Right lobe of liver (tissue), 6 donors: ENCODE results near the gene ONECUT1. TPM values are rescaled to one million over a fixed set of nuclear protein-coding genes. Genes with fewer than 3 reads are reported as not detected.

Experiments used
- ATAC-seq, 4 donors: fragments of 200-7000 bp; cut with Tn5 transposase; one replicate each; pipeline ENCODE4 v1.9.1; 2020; ENCODE audit warnings: mild to moderate bottlenecking in 4 of 4, moderate library complexity in 4 of 4
- DNase-seq, 3 donors: peaks; one replicate each; pipeline ENCODE4 v3.0.0-alpha.2; 2020
- H3K27ac ChIP-seq, 3 donors: fragments of 200-600 bp; one replicate each; pipeline ENCODE4 v1.8.0; 2022
- H3K27me3 ChIP-seq, 2 donors: fragments of 200-600 bp; one replicate each; pipeline ENCODE4 v1.8.0; 2022
- H3K36me3 ChIP-seq, 4 donors: fragments of 200-600 bp; sonication (generic) in 1 of 4; one replicate each; pipeline versions ENCODE4 v1.5.1 to v1.8.0; 2017 to 2022; ENCODE audit warnings: control low read depth in 1 of 4
- H3K4me1 ChIP-seq, 4 donors: fragments of 200-600 bp; sonication (generic) in 1 of 4; one replicate each; pipeline versions ENCODE4 v1.5.1 to v1.8.0; 2017 to 2022; ENCODE audit warnings: control low read depth in 1 of 4
- H3K4me3 ChIP-seq, 3 donors: fragments of 200-600 bp; one replicate each; pipeline ENCODE4 v1.8.0; 2022
- H3K9me3 ChIP-seq, 4 donors: fragments of 200-600 bp; sonication (generic) in 1 of 4; one replicate each; pipeline versions ENCODE4 v1.5.1 to v1.8.0; 2017 to 2022; ENCODE audit warnings: control low read depth in 1 of 4
- CTCF ChIP-seq, 4 donors: fragments of 200-600 bp in 3 of 4; fragments of 450-650 bp in 1 of 4; IDR thresholded peaks; one replicate each; pipeline versions ENCODE4 v1.5.1 to v1.8.0; 2016 to 2022; ENCODE audit warnings: antibody characterized with exemption in 4 of 4, mild to moderate bottlenecking in 2 of 4
- POLR2A ChIP-seq: fragments of 450-650 bp; IDR thresholded peaks from one replicate; pipeline ENCODE4 v1.6.1; 2017; ENCODE audit warnings: antibody characterized with exemption, mild to moderate bottlenecking
- WGBS: methylation state at CpG from one replicate; pipeline ENCODE4 v1.1.6; 2018; ENCODE audit warnings: low coverage, low lambda C conversion rate; ENCODE audit not compliant: insufficient coverage; ENCODE audit errors: missing lambda C conversion rate; 5-methylcytosine and 5-hydroxymethylcytosine counted together
- intact Hi-C, 2 donors: fragments of 100-400 bp; cut with DNase I; formaldehyde crosslinking; loops; one replicate each; pipeline versions ENCODE4 v1.11.2 to v1.14.1; 2022
- total RNA-seq, 6 experiments: library from RNA; depleted of rRNA in 2 of 6; stranded (reverse); fragments of >200 nt in 2 of 6; fragmentation: NEBNext Ultra II Directional in 3 of 6; extraction: Animal tissue kit (Norgen Biotek cat#: 25700) in 3 of 6; gene quantifications; one replicate each; pipeline versions ENCODE4 v1.1.0 to v1.2.4, GENCODE V29; 2016 to 2023
- donor health status: DM: no; HTN: yes; CAD: no.
- donor health status: DM: no; HTN: no; CAD: no.
- donor health status: DM: no; HTN: no; CAD: no.
- donor health status: DM: no; HTN: yes; CAD: no.
- donor health status: DM: no; HTN: yes; CAD: no.

ONECUT1 gene
- total RNA-seq, 6 experiments from 2014 or later: 41.3 to 58.2 (median 52.5) TPM

DNA sequence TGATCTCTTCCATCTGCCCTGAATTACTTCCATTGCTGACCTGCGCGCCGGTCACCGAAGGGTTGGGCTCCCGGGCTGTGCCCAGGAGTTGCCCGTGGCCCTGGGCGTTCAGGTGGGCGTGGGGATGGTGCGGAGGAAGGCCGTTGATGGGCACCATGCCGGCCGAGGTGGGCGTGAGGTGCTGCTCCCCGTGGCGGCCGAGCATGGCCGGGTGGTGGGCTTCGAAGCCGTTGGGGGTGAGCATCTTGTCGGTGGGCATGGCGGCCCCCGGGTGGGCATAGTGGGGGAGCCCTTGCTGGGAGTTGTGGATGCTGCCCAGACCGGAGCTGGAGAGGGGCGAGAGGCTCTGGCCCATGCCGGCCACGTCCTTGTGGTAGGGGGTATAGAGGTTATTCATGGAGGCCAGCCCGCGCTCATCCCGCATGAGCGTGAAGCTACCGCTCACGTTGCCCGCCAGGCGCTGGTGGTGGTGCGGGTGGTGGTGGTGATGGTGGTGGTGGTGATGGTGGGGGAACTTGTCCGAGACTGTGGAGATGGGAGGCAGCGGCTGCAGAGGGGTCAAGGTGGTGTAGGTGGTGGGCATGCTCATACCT is 1.0 kb downstream of the ONECUT1 start:
- intact Hi-C loops: loop anchor here (5.0 to 10.0 kb wide), 4 partner anchors 176 to 666 kb away; no protein-coding TSS in a partner anchor
- Histone ChIP-seq H3K27me3 (no peaks in the 10 kb centered on the region), H3K4me1 (no peaks in the 10 kb centered on the region), H3K27ac (peak overlapping the region; percentile 83 to 98 (median 83)), H3K4me3 (peak overlapping the region; percentile 66 to 82 (median 81)), H3K9me3 (no peaks in the 10 kb centered on the region), H3K36me3 (no peaks in the 10 kb centered on the region)
- ATAC-seq: no peak
- no peak for TF ChIP-seq CTCF (IDR thresholded peaks at IDR 0.05)
- no peak for TF ChIP-seq POLR2A
- DNase-seq: peak in 2 of 3 donors; percentile 47 to 63
- WGBS: 0% methylated on average over 5 of the region's 37 CpGs

DNA sequence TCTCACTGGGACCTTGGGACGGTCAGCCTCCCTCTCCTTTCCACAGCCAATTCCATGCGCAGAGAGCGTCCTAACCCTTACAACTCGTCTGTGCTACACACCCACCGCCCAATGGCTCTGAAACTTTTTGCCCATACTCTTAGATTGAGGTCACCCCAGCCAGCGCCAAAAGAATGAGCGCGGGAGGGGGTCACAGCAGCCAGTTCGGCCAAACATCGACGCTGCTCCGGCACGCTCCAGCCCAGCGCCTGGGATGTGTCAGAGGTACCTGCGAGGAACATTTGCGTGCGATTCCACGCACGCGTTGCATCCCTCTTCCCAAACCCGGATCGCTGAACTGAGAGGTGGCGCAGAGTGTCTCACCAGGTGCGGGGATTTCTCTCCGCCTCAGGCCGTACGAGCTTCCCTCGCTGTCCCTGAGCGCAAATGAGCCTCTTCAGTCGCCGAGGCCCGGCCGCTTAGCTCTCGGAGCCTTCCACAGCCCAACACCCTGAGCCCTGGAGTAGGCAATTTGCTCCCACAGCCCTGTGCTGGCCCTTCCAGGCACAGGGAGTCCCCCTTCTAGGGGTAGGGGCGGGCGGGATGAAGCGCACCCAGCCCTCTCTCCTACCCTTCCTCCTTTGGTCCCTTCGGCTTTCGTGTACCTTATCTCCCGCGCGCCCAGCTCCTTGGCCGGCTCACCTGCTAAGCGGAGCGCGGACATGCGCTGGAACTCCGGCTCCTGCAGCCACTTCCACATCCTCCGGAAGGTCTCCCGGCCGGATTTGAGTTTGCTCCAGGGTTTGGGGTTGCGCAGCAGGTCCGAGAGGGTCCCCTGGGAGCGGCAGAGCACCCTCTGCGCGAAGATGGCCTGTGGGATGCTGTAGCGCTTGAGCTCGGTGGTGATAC is 1.8 kb downstream of the ONECUT1 start:
- under 1% methylated on average over 30 of the region's 58 CpGs for WGBS
- intact Hi-C loops: loop anchor here (5.0 to 10.0 kb wide), 4 partner anchors 176 to 666 kb away; no protein-coding TSS in a partner anchor
- TF ChIP-seq POLR2A: no peak
- no peak for TF ChIP-seq CTCF (IDR thresholded peaks at IDR 0.05)
- Histone ChIP-seq H3K4me3 (peak overlapping the region; percentile 66 to 82 (median 81)), H3K9me3 (no peaks in the 10 kb centered on the region), H3K4me1 (no peaks in the 10 kb centered on the region), H3K27ac (peak overlapping the region; percentile 83 to 98 (median 83)), H3K36me3 (no peaks in the 10 kb centered on the region), H3K27me3 (no peaks in the 10 kb centered on the region)
- DNase-seq: no peak
- no peak for ATAC-seq

GRCh38 chr15:52787549-52788098 is 2.5 kb downstream of the ONECUT1 start:
- ATAC-seq (no peak), DNase-seq (peak in 1 of 3 donors; percentile 70)
- no peaks in the 10 kb centered on the region for H3K36me3 ChIP-seq
- intact Hi-C loops: loop anchor here (5.0 to 10.0 kb wide), 4 partner anchors 177 to 667 kb away; no protein-coding TSS in a partner anchor
- peak overlapping the region; percentile 66 to 82 (median 81) for H3K4me3 ChIP-seq
- no peaks in the 10 kb centered on the region for H3K9me3 ChIP-seq
- TF ChIP-seq POLR2A (no peak), CTCF (IDR thresholded peaks at IDR 0.05) (no peak)
- 3% methylated on average over 12 of the region's 27 CpGs for WGBS
- no peaks in the 10 kb centered on the region for H3K27me3 ChIP-seq
- H3K4me1 ChIP-seq: peaks cover 0 to 5% (median 0%) of the 10 kb centered on the region in 4 donors
- H3K27ac ChIP-seq: peak overlapping the region; percentile 83 to 98 (median 83)

DNA sequence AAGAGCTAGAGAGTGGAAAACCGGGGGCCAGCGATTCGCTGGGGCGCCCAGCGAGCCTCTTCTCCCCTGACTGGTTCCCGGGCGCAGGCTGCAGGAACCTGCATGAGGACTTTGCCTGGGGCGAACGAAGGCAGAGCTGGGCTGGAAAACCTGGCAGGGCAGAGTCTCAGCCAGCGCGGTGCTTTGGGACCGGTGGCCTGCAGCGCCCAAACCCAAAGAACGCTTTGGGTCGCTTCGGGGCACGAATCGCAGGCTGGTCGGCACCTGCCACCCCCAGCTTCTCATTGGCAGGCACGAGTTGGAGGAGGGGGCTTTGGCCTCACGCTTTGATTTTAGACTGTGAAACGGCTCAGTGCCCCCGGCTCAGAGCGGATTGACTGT is 3.0 kb downstream of the ONECUT1 start:
- H3K27ac ChIP-seq: peak overlapping the region; percentile 82 to 98 (median 83)
- TF ChIP-seq CTCF (IDR thresholded peaks at IDR 0.05): no peak
- no peak for TF ChIP-seq POLR2A
- intact Hi-C loops: loop anchor here (5.0 to 10.0 kb wide), 4 partner anchors 178 to 668 kb away; no protein-coding TSS in a partner anchor
- DNase-seq (peak in 2 of 3 donors; percentile 60 to 67), ATAC-seq (peak in 1 of 4 donors; percentile 2)
- peaks cover 0 to 10% (median 0%) of the 10 kb centered on the region in 4 donors for H3K4me1 ChIP-seq
- H3K4me3 ChIP-seq: peak overlapping the region; percentile 66 to 82 (median 81)
- WGBS: 0% methylated on average over 3 of the region's 24 CpGs
- H3K36me3 ChIP-seq: no peaks in the 10 kb centered on the region
- H3K27me3 ChIP-seq: no peaks in the 10 kb centered on the region
- no peaks in the 10 kb centered on the region for H3K9me3 ChIP-seq
